ENCODE measurements around the gene SLC22A6.
A peak's percentile ranks its signal among the peaks of the same experiment; 100 is the strongest.

Gene SLC22A6

DNA sequence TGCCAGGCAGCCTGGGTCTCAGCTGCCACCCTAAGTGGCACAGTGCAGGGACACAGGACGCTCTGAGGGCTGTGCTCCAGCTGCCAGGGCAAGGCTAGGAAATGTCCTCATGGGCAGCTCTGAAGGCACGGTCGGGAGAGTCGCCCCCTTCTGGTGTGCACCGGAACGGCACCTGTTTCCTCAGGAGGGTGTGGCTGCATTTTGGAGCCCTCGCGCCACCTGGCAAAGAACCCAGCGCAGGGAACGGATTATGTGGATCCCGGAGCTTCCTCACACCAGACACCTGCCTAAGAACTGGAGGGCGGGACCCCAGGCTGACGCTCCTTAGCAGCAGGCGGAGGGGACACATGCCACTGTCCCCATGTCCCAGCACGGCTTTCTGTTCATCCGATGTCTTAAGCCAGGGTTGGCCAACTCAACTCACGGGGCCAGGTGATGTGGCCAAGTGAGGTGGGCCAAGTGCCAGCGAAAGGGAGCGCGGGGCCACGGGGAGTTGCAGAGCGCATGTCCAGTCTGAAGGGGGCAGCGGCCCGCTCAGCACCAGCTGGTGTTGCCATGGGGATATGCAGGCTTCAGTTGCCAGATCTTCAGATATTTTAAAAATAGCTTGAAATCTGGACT is 36.0 kb upstream of the SLC22A6 start:
- intact Hi-C loops (cut with DNase I; ENCODE audit: low total_unique reads) = no loop called here
- TF ChIP-seq, protein P1, sequence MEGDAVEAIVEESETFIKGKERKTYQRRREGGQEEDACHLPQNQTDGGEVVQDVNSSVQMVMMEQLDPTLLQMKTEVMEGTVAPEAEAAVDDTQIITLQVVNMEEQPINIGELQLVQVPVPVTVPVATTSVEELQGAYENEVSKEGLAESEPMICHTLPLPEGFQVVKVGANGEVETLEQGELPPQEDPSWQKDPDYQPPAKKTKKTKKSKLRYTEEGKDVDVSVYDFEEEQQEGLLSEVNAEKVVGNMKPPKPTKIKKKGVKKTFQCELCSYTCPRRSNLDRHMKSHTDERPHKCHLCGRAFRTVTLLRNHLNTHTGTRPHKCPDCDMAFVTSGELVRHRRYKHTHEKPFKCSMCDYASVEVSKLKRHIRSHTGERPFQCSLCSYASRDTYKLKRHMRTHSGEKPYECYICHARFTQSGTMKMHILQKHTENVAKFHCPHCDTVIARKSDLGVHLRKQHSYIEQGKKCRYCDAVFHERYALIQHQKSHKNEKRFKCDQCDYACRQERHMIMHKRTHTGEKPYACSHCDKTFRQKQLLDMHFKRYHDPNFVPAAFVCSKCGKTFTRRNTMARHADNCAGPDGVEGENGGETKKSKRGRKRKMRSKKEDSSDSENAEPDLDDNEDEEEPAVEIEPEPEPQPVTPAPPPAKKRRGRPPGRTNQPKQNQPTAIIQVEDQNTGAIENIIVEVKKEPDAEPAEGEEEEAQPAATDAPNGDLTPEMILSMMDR (IDR thresholded peaks at IDR 0.05) = no peak
- DNase-seq = no peak

DNA sequence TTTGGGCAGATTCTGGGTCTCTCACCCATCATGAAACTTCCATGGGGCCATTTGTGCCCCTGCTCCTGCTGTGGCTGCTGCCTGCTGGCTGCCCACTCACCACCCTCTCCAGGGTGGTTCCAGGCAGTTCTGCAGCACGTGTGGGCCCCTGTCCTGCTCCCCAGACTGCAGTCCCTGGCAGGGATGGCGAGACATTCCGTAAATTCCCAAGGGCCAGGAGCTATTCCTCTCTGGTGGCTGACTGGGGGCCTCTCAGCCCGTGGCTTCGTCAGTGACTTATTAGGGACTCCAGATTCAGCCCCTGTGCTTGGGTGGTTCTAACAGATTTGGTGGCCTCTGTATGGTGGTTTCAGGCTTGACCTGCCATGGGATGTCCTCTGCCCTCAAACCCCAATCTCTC is 34.7 kb upstream of the SLC22A6 start:
- Histone ChIP-seq H3K9me3 (no peaks in the 10 kb centered on the region), H3K27me3 (peaks cover 0 to 15% of the 10 kb centered on the region in 2 donors), H3K4me3 (no peak overlapping the region), H3K27ac (no peak overlapping the region), H3K36me3 (no peaks in the 10 kb centered on the region), H3K4me1 (peaks cover 0 to 4% (median 0%) of the 10 kb centered on the region in 4 donors)
- intact Hi-C loops (cut with DNase I; ENCODE audit: low total_unique reads) = no loop called here
- no peak for DNase-seq
- TF ChIP-seq, protein P1 (IDR thresholded peaks at IDR 0.05) = no peak

More for the DNA sequence above, 36.0 kb upstream of the SLC22A6 start:
- no peak overlapping the region for H3K27ac ChIP-seq
- peaks cover 0 to 4% (median 0%) of the 10 kb centered on the region in 4 donors for H3K4me1 ChIP-seq
- H3K9me3 ChIP-seq = no peaks in the 10 kb centered on the region
- peaks cover 0 to 10% of the 10 kb centered on the region in 2 donors for H3K27me3 ChIP-seq
- H3K36me3 ChIP-seq = no peaks in the 10 kb centered on the region
- H3K4me3 ChIP-seq = no peak overlapping the region

DNA sequence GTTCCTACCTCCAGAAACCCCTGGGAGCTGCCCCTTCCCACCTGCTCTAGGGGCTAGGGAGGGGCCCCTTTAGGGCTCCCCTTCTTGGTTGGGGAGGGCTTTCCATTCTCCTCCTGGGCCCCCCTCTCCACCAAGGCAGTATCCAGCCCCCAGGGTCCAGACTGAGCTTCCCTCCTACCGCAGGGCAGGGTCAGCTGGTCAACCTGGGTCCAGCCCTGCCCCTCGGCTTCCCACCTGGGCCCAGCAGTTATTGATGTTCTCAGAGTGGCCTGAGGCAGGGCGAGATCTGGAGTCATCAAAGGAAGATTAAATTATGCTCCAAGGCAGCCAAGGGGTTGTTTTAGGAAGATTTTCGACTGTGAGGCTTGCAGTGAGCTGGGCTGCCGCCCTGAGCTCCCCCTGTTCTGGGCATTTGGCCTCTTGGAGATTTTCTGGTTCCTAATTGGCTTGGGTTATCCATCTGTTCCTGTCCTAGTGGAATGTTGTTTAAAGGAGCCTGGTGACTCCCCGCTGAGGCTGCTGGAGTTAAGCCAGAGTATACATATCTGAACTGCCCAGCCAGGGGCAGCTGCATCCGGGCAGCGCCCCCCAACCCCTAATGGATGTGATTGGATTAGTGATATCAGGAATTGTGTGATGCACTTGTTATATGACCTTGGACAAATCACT is 32.7 kb upstream of the SLC22A6 start:
- Histone ChIP-seq H3K4me1 (peaks cover 0 to 4% (median 0%) of the 10 kb centered on the region in 4 donors), H3K4me3 (no peak overlapping the region), H3K27me3 (peaks cover 0 to 15% of the 10 kb centered on the region in 2 donors), H3K36me3 (no peaks in the 10 kb centered on the region), H3K9me3 (no peaks in the 10 kb centered on the region), H3K27ac (no peak overlapping the region)
- no peak for DNase-seq
- intact Hi-C loops (cut with DNase I; ENCODE audit: low total_unique reads) = no loop called here
- TF ChIP-seq, protein P1 (IDR thresholded peaks at IDR 0.05) = no peak

DNA sequence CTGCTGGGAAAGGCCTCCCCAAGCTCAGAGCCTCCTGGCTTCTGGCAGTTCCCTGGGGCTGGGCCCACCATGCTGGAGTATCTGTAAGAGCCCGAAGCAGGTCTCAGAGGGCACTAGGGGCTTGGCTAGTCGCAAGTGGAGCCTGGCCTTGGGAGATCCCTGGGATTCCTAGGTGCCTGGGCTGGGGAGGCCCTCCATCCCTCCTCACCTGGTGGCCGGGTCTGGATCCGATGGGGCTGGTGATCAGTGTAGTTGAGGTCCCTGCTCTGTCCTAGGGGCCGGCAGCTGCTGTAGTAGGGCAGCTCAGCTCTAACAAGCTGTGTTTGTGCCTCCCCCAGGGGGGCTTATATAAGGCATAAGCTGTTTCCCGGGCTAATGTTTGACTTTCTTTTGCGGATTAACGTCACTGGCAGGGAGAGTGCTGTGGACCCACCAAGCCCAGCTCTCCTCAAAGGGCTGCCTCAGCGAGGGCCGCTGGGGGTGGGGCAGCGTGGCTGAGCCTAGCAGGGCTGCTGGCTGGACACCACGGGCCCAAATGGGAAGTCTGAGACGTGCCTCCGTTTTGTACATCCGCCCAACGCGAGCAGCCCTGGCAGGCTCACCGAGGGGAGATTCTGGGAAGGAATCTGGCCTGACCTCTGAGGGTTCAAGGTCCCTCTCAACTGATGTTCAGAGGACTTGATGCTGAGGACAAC is 30.9 kb upstream of the SLC22A6 start, which contains the start of gene SLC22A8:
SLC22A8 (minus strand) TSS at position 321 of the 695 bp plus-strand sequence. CDS start 883 bp downstream, outside the sequence.
- H3K4me3 ChIP-seq = no peak within 1 kb of the TSS
- H3K27me3 ChIP-seq = peaks cover 0 to 15% of the 10 kb centered on the region in 2 donors
- TF ChIP-seq, protein P1 (IDR thresholded peaks at IDR 0.05) = no peak
- peaks cover 0 to 4% (median 0%) of the 10 kb centered on the region in 4 donors for H3K4me1 ChIP-seq
- H3K36me3 ChIP-seq = no peaks in the 10 kb centered on the region
- no peak within 1 kb of the TSS for H3K27ac ChIP-seq
- no peak for DNase-seq
- intact Hi-C loops (cut with DNase I; ENCODE audit: low total_unique reads) = no loop called here
- H3K9me3 ChIP-seq = no peaks in the 10 kb centered on the region

DNA sequence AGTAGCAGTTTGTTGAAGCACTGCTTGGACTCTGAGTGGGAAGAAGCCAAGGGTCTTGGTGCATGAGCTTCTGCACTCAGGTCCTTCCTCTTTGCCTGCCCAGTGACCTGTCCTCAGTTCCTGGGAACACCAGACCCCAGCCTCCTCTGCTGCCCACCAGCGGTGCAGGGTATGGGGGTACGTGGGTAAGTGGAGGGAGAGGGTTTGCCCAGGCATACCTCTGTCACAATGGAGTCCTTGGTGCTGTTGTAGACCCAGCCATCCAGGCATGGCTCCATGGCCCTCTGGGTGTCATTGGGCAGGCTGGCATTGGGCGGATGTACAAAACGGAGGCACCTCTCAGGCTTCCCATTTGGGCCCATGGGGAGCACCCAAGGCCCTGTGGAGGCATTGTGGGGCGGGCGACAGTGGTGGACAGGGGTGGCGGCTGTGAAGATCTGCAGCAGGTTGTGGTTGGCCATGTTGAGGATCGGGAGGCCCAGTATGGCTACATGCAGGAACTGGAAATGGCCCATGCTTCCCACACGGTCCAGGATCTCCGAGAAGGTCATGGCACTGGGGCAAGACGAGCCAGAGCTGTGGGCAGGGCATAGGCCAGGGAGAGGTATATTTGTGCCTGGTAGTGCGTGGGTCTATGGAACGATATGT is 29.8 kb upstream of the SLC22A6 start:
- H3K27ac ChIP-seq = no peak overlapping the region
- peaks cover 0 to 4% (median 0%) of the 10 kb centered on the region in 4 donors for H3K4me1 ChIP-seq
- intact Hi-C loops (cut with DNase I; ENCODE audit: low total_unique reads) = no loop called here
- TF ChIP-seq, protein P1 (IDR thresholded peaks at IDR 0.05) = no peak
- H3K27me3 ChIP-seq = peaks cover 0 to 15% of the 10 kb centered on the region in 2 donors
- H3K4me3 ChIP-seq = no peak overlapping the region
- DNase-seq = peak in 1 of 2 donors; percentile 57
- no peaks in the 10 kb centered on the region for H3K9me3 ChIP-seq
- no peaks in the 10 kb centered on the region for H3K36me3 ChIP-seq
